Astrocyte of the hippocampus (primary cell): ENCODE data around the gene FAF1.

ENCODE experiments used
- DNase-seq: peaks from one replicate; pipeline ENCODE4 v3.0.0; 2011; ENCODE audit warnings: low read depth, low spot score

Gene FAF1

DNA sequence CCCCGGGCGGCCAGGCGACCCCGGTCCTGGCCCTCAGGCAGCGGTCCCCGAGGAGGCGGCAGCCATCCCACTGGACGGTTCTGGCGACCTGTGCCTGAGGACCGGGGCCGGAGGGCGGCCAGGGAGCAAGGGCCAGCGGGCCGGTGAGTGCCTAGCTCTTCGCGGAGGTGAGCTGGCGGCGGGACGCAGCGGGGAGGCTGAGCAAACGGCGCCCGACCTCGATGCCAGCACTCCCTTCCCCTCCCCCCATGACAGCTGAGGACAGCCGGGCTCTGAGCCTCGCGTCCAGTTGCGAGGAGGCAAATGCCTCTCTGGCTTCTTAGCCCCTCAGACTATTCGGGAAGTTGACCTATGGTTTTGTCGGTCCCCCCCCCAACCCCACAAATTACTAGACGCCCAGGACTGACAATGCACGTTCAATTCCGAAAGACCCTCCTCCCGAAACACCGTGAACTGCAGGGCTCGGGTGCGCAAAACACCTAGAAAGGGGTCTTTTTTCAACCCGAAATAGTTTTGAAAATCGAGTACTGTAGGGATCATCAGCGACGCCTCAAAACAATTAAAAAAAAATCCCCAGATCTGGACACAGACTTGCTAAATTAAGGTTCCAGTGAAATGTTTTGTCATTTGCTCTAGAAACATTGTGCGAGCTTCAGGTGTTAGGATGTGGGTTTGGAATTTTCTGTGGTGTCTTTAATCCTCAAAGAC is 18.2 kb upstream of the FAF1 start:
- peak; percentile 84 for DNase-seq

DNA sequence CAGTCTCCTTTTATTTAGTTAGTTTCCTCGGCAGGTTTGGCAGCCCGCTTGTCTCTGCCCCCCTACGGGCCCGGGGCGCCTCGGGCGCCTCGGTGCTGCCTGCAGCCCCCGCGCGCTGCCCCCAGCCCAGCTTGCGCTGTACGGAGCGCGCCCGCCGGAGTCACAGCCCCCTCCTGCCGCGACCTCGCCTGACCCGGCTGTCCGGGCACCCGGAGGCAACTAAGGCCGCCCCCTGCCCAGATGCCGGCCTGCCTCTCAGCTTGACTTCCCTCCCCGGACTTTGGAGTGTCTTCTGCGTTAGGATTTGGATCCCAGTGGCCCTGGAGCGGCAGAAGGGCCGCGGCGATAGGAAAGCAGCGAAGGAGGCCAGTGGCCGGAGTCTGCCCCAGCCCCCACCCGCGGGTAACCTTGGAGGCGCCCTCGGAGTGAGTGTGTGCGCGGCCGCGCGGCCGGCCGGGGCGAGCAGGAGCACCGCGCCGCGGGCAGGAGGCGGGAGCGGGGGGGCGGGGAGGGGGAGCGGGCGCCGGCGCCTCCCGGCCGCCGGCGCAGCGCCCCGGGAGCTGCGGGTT is 17.6 kb upstream of the FAF1 start:
- DNase-seq, result peak; percentile 78

DNA sequence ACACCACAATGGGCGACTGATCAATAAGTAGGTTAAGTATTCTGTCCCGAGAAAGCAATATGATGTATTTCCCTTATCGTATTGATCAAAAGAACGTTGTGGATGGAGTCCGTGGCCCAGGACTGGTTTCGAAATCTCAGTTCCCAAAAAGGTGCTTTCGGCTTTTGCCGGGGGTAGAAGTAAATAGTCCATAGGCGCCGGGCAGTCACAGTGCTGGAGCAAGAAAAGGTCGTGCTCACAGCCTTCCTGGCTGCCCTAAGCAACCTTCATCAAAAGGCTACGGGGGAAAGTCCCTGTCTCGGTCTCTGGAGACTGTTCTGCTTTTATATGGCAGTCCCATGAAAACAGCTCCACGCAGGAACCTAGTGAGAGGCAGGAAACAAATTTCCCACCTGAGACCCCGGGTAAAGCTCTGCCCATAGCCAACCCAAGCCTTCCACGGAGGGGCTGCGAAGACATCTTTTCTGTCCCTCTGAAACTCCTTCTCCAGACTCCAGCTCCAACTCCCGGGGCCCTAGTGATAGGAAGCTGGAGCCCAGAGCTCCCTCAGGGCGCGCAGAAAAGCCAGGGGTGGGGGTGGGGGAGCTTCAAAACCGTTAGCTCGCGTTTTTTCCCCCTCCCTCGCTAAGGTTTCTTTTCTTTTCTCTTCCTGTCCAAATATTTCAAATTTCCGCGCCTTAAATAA is 17.0 kb upstream of the FAF1 start:
- peak; percentile 72 for DNase-seq

DNA sequence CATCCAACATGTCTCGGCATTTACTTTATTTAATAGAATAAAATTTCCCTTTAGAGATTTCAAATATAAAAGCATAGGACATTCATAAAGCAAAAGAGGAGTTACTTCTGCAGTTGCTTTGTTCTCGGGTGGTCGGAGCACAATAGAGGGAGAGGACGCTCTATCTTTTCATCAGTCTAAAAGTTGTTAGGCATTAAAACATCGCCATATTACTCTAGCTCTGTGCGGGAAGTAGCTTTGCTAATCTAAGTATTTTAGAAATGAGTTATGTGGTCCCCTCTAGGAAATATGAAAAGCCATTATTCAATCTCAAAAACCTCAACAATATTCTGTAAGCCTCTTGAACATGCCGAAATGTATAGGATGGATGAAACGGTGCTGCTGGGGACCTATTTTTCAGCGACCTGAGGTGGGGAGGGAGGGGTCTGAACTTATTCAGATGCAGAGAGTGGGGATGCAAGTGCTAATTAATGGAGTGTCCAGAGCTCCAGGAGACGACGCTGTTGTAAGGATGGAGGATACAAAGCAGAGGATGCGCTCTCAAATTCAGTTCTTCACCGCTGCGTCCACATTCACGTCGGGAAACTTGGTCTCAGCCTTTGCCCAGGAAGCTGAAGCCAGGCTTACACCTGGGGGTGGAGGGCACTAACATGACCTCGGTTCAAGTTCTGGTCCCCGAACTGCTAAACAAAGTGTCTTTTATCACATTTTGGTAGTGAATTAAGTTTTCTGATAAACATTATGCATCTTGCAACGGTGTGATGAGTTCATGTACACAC is 16.2 kb upstream of the FAF1 start:
- peak; percentile 32 for DNase-seq

DNA sequence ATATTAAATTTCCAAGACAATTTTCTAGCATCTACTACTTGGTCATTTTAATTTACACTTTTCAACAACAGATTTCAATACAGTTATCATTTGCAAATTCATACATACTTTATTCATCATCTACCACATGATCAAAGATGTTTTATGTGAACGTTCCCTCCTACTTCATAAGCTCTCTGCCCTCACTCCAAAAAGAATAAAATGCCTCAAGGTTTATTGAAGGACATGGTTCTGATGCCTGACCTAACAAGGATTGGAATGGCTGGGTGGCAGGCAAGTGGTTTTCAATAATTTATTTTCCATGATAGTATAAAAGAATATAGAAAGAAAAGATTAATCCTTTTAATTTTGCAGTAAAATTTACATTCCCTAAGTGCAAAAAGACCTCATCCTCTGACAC is 15.4 kb upstream of the FAF1 start:
- no peak for DNase-seq

DNA sequence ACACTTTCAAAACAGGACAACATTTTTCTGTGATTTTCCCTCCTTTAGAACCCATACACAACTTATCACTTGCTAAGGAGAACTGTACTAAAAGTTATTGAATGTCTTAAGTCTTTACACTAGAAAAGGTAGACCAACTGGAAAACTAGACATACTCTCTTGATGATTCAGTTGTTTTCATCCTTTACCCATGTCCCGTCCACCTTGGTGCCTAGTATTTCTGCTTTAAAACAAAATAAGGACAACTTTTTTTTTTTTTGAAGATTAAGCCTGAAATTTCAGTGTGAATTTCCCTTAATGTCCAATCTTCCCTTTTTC is 14.5 kb upstream of the FAF1 start:
- DNase-seq, result peak; percentile 7

DNA sequence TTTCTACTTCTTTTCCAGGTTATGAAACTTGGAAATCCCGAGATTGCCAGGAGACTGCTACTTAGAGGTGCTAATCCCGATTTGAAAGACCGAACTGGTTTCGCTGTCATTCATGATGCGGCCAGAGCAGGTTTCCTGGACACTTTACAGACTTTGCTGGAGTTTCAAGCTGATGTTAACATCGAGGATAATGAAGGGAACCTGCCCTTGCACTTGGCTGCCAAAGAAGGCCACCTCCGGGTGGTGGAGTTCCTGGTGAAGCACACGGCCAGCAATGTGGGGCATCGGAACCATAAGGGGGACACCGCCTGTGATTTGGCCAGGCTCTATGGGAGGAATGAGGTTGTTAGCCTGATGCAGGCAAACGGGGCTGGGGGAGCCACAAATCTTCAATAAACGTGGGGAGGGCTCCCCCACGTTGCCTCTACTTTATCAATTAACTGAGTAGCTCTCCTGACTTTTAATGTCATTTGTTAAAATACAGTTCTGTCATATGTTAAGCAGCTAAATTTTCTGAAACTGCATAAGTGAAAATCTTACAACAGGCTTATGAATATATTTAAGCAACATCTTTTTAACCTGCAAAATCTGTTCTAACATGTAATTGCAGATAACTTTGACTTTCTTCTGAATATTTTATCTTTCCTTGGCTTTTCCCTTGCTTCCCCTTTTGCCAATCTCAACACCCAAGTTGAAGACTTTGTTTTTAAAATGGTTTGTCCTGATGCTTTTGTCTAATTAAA is 14.0 kb upstream of the FAF1 start:
- DNase-seq, result peak; percentile 2

DNA sequence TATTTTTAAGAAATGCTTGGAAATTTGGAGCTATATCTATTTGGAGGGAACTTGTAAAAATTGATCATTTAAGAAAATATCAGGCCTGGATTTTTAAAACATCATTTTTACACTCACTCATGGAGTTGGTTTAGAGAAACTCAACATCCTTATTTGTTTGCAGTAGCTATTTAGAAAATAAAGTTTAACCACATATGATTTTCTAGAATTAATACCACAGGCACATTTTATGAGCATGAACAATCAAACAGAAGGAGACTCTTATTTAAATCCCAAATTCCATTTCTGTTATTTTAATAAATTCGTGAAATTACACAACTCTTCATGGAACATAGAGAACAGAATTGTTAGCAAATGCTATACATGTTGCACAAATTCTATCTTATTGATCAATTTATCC is 13.2 kb upstream of the FAF1 start:
- DNase-seq, result no peak

DNA sequence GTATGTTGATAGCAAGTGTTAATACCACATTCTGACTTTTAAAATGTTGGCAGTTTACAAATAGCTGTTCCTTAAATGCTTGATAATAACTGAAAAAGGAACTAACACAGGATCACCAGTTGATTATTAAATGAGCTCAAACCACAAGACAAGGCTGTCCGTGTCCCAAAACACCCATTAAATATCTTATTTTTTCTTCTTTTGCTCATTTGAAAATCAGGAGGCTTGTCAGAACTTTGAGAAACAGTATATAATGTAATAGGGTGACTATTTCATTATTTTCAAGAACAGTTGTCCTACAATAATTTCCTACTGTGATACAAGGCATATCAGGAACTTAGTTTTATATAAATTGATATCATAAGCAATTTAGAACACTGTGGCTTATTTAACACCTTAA is 12.7 kb upstream of the FAF1 start:
- no peak for DNase-seq

DNA sequence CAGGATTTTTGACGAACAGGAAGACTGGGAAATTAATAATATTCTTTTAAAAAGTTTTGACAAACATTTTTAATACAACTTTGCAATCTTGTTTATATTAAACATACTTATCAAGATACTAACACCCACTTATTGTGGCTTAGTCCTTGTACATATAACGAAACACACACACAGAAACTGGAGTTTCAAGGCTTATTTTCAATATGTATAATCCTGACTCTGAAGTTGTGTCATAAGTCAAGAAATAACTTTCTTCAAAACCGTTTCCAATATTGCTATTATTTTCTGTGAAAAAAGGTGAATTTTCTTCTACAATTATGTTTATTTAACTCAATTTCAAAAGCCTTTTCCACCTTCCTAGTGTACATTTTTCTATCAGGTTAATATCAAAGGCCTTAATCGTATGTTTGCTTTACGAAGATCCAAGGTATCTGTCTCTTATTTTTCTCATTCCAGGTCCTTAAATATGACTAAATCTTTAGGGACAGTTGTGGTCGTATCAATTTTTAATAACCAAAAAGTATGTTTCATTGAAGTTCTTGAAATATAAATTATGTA is 11.8 kb upstream of the FAF1 start:
- DNase-seq, result no peak

DNA sequence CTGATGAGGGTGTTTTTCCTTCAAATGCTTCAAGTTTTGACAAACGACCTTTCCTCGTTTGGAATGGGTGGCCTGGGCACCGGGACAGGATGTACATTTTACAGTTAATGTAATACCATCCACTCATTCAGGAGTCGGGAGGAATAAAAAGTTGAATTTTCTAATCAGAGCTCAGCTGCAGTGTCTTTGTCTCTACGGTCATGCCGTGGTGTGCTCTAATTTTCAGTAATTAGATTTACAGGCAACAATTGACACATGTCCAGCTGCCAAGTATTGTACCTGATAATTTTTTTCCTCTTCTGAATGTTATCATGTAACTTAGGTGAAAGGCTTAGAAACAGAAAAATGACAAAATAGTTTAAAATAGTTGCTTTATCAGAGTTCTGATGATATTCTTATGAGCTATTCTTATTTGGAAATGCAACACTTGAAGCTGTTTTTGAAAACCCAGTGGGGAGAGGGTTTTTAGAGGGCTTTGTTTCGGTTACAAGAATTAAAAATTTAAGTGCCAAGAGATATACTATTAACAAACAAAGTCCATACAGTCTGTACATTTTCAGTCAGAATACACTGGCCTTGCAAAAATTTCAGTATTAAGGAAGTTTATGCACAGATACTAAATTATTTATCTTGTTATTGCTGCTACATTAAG is 11.0 kb upstream of the FAF1 start:
- peak; percentile 43 for DNase-seq

DNA sequence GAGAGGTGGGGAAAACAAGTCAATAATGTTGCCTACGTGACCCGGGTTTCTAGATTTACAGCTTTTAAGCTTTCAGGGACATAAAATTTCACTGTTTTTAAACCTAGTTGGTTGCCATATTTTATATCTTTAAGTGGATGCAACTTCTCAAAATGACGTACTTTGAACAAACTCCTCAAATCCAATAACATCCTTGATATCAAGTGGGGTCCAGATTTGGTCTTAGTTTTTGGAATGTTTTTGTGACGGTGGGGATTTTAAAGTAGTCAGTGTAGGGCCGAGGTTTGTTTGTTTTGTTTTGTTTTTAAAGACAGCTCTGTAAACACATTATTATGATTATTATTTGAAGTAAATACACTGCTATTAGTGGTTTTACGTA is 10.4 kb upstream of the FAF1 start:
- DNase-seq, result no peak

DNA sequence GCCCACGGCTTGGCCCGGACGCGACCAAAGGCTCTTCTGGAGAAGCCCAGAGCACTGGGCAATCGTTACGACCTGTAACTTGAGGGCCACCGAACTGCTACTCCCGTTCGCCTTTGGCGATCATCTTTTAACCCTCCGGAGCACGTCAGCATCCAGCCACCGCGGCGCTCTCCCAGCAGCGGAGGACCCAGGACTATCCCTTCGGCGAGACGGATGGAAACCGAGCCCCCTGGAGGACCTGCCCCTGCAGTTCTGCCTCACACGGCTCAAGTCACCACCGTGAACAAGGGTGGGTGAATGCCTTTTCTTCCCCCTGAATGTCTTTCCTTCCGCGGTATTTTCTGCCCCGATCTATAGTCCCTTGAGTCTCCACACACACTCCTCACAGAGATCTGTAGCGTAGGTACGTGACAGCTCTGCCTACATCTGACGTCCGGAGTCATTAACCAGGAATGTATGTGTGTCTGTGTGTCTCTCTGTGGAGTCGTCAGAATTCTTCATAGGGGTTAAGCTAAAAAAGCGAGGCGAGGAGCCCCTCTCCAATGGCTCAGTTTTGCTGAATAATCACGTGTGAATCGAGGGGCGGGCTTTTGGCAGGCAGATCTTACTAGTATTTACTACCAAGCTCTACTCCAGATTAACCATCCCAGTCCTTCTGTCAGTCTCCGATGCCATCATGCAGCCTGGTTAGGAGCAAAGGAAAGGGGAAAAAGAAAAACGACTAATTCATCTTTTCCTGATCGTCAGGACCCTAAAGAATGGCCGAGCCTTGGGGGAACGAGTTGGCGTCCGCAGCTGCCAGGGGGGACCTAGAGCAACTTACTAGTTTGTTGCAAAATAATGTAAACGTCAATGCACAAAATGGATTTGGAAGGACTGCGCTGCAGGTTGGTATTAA is 9.8 kb upstream of the FAF1 start, which contains the start of gene CDKN2C:
CDKN2C (plus strand) TSS at position 635 of the 898 bp plus-strand sequence; CDS start at position 759, 124 bp downstream.
- DNase-seq, result peak; percentile 87

DNA sequence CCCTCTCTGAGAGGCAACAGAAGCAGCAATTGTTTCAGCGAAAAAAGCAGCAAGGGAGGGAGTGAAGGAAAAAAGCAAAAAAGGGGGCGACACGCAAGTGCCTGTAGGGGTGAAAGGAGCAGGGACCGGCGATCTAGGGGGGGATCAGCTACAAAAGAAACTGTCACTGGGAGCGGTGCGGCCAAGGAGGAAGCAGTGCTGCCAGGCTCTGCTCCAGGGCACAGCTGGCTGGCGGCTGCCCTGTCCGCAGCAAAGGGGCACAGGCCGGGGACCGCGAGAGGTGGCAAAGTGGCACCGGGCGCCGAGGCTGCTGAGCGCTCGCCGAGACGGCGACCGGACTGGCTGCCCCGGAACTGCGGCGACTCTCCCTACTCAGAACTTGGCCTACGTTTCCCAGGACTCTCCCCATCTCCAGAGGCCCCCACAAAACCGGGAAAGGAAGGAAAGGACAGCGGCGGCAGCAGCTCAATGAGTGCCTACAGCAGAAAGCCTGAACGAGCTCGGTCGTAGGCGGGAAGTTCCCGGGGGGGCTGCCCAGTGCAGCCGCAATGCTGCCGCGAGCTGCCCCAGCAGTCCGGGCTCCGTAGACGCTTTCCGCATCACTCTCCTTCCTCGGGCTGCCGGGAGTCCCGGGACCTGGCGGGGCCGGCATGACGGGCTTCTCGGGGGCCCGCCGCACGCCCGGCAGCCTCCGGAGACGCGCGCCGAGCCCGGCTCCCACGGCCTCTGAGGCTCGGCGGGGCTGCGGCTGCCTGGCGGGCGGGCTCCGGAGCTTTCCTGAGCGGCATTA is 8.9 kb upstream of the FAF1 start:
- DNase-seq, result peak; percentile 76

DNA sequence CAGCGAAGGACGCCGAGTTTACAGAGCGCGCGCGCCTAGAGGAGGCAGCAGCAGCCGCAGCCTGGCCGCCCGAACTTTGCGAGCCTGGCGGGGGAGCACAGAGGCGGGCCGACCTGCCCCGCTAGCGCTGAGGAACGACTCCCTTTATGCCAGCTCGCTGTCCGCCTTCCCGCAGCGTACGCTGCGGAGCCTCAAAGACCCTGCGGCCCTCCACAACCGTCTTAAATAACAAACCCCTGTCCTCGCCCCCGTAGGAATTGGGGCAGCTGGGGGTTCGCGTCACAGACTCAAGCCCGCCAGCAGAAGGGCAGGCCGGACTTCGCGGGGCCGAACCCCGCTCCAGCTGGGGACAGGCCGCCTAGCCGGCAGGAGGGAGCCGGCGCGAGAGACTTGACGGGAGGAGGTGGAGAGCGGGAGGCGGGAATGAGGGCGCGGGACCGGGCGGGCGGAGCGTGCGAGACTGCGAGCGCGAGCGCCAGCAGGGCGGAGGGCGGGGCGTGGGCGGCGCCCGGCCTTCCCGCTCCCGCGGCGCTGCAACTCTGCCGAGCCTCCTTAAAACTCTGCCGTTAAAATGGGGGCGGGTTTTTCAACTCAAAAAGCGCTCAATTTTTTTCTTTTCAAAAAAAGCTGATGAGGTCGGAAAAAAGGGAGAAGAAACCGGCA is 8.2 kb upstream of the FAF1 start:
- DNase-seq, result peak; percentile 97

DNA sequence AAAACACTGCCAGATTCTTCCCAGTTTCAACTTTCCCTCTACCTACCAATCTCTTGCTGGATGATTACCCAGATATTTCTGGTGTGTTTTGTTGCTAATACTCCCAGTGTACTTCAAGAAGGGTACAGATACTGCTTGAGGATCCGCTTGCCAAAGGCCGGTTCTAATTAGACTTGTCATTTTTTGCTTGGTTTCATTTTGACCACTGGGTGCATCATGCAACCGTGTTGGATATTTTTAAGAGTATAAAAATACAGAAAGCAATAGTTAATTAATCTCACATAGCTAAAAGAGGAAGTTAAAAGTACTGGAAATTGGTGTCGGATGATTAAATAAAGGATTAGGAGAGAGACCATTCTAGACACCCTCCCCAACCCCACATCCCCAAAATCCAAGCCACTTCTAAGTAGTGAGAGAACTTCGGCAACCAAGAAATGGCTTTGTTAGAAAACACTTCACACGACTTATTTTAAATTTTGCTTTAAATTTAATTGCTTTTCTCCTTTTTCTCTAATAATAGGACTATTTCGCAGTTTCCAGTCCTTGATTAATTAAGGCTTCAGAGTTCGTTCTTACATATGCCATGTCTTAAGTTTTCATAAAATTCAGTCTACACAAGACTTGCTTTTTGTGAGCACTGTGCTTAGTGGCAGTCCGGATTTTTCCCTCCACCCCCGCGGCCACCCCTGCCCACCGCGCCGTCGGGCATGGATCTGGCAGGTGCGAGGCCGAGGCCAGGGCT is 7.5 kb upstream of the FAF1 start:
- no peak for DNase-seq

DNA sequence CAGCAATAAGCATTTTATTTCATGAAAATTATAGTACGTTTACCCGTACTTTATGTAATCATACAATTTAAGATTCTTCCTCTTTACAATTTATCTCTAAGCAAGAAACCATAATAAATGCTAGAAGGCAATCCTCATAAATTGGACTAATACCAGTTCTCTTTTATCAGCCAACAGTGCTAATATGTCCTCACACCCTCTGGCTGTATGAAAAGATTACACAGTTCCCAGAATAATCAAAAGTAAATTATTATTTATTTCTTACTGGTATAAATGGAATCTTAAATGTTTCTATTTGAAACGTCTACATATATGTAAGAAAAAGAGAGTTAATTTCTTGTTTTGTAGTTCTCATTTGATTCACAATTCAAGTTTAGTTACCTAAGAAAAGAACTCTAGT is 6.9 kb upstream of the FAF1 start:
- no peak for DNase-seq

DNA sequence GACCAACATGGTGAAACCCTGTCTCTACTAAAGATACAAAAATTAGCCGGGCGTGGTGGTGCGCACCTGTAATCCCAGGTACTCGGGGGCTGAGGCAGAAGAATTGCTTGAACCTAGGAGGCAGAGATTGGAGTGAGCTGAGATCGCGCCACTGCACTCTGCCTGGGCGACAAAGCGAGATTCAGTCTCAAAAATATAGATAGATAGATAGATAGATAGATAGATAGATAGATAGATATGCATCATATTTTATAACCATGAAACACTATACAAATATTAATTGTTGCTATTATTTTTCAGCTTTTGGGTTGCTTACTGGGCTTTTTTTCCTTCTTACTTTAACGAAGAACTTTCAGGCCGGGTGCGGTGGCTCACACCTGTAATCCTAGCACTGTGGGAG is 4.8 kb upstream of the FAF1 start:
- DNase-seq, result no peak
